Measurements from ENCODE around the gene AXDND1. TPM values are rescaled to one million over a fixed set of nuclear protein-coding genes. Genes with fewer than 3 reads are reported as not detected.

The AXDND1 gene
- polyA plus RNA-seq, 6 donors from 2014 or later = 0.08 TPM; not detected in 5

- Mint-ChIP-seq H3K4me3 (no peak overlapping the region), H3K9me3 (peaks cover 0 to 29% (median 7%) of the 10 kb centered on the region in 7 donors), H3K4me1 (no peaks in the 10 kb centered on the region), H3K36me3 (no peaks in the 10 kb centered on the region), H3K27me3 (peaks cover 22 to 43% (median 31%) of the 10 kb centered on the region in 3 donors), H3K27ac (no peak overlapping the region)
- DNase-seq (no peak), ATAC-seq (ENCODE audit: low read depth in 2 of 2) (no peak)
Observed at GRCh38 chr1:179599623-179600249, 234.0 kb downstream of the AXDND1 start.

GRCh38 chr1:179601093-179601492, 235.3 kb downstream of the AXDND1 start:
- H3K36me3 Mint-ChIP-seq = no peaks in the 10 kb centered on the region
- H3K27ac Mint-ChIP-seq = no peak overlapping the region
- ATAC-seq (ENCODE audit: low read depth in 2 of 2) (no peak), DNase-seq (no peak)
- peaks cover 0 to 29% (median 10%) of the 10 kb centered on the region in 7 donors for H3K9me3 Mint-ChIP-seq
- H3K4me3 Mint-ChIP-seq = no peak overlapping the region
- no peaks in the 10 kb centered on the region for H3K4me1 Mint-ChIP-seq
- H3K27me3 Mint-ChIP-seq = peaks cover 22 to 37% (median 29%) of the 10 kb centered on the region in 3 donors

Other genes starting within 250 kb of the AXDND1 start
- gene ABL2, start 136.3 kb upstream of the AXDND1 start, polyA plus RNA-seq (ENCODE audit: low read depth in 6 of 6) = 1 to 10 TPM in 4 of 6 donors, under 1 TPM in 1, not detected in 1; 0.79 to 3.4 (median 2.5) TPM
- gene SOAT1, start 72.2 kb upstream of the AXDND1 start, polyA plus RNA-seq (ENCODE audit: low read depth in 6 of 6) = 10 to 100 TPM; 28.0 to 56.8 (median 39.5) TPM
- gene NPHS2, start 210.0 kb downstream of the AXDND1 start, polyA plus RNA-seq (ENCODE audit: low read depth in 6 of 6) = not detected
- not detected for gene TDRD5, start 225.9 kb downstream of the AXDND1 start, polyA plus RNA-seq (ENCODE audit: low read depth in 6 of 6)